Peyer's patch (tissue), 4 donors: ENCODE results near the gene TPGS1. TPM values are rescaled to one million over a fixed set of nuclear protein-coding genes. Genes with fewer than 3 reads are reported as not detected.

ENCODE experiments used
- DNase-seq, 3 donors: peaks; one replicate each; pipeline ENCODE4 v3.0.0-alpha.2; 2017 to 2019
- H3K27ac ChIP-seq, 4 donors: fragments of 200-600 bp; sonication (generic); one replicate each; pipeline ENCODE4 v1.5.1; 2016 to 2019
- H3K27me3 ChIP-seq, 2 donors: fragments of 200-600 bp; sonication (generic); one replicate each; pipeline ENCODE4 v1.5.1; 2019
- H3K36me3 ChIP-seq, 3 donors: fragments of 200-600 bp; sonication (generic); one replicate each; pipeline ENCODE4 v1.5.1; 2016 to 2019
- H3K4me1 ChIP-seq, 4 donors: fragments of 200-600 bp; sonication (generic); one replicate each; pipeline ENCODE4 v1.5.1; 2016 to 2019
- H3K4me3 ChIP-seq, 4 donors: fragments of 200-600 bp; sonication (generic); 1 replicate in 3 of 4; 2 replicates in 1 of 4; pipeline ENCODE4 v1.5.1; 2016 to 2019; ENCODE audit warnings: mild to moderate bottlenecking in 1 of 4
- H3K9me3 ChIP-seq, 4 donors: fragments of 200-600 bp; sonication (generic); one replicate each; pipeline ENCODE4 v1.5.1; 2016 to 2019; ENCODE audit warnings: mild to moderate bottlenecking in 1 of 4
- CTCF ChIP-seq, 6 experiments: fragments of 450-650 bp in 4 of 6; fragments of 200-600 bp in 2 of 6; sonication (generic) in 1 of 6; IDR thresholded peaks; one replicate each; pipeline ENCODE4 v1.5.1; 2017 to 2019; ENCODE audit warnings: antibody characterized with exemption in 6 of 6, mild to moderate bottlenecking in 3 of 6, moderate library complexity in 1 of 6
- POLR2A ChIP-seq, 2 donors: fragments of 450-650 bp; IDR thresholded peaks; one replicate each; pipeline ENCODE4 v1.5.1; 2017; ENCODE audit warnings: antibody characterized with exemption in 2 of 2, mild to moderate bottlenecking in 2 of 2, moderate library complexity in 2 of 2
- total RNA-seq, 4 donors: library from RNA; depleted of rRNA; stranded (reverse); fragments of >200 nt; gene quantifications; one replicate each; pipeline ENCODE4 v1.1.0, GENCODE V29; 2016

TPGS1 gene
- total RNA-seq, 4 donors from 2014 or later, result 11.6 to 35.7 (median 24.2) TPM

GRCh38 chr19:492091-492531, 15.2 kb upstream of the TPGS1 start:
- TF ChIP-seq POLR2A (IDR thresholded peaks at IDR 0.05) (no peak), CTCF (IDR thresholded peaks at IDR 0.05) (no peak)
- H3K4me3 ChIP-seq, result no peak overlapping the region
- H3K36me3 ChIP-seq, result no peaks in the 10 kb centered on the region
- H3K27me3 ChIP-seq, result peaks cover 3 to 6% of the 10 kb centered on the region in 2 donors
- DNase-seq, result no peak
- peaks cover 0 to 26% (median 5%) of the 10 kb centered on the region in 4 donors for H3K4me1 ChIP-seq
- H3K9me3 ChIP-seq, result peaks cover 0 to 4% (median 0%) of the 10 kb centered on the region in 4 donors
- H3K27ac ChIP-seq, result peak overlapping the region in 1 of 4 donors; percentile 9

GRCh38 chr19:493391-494170, 13.7 kb upstream of the TPGS1 start:
- no peak for TF ChIP-seq CTCF (IDR thresholded peaks at IDR 0.05)
- TF ChIP-seq POLR2A (IDR thresholded peaks at IDR 0.05), result no peak
- Histone ChIP-seq H3K36me3 (no peaks in the 10 kb centered on the region), H3K27ac (no peak overlapping the region), H3K9me3 (peaks cover 0 to 3% (median 0%) of the 10 kb centered on the region in 4 donors), H3K4me3 (no peak overlapping the region), H3K27me3 (peaks cover 3 to 20% of the 10 kb centered on the region in 2 donors), H3K4me1 (peaks cover 0 to 28% (median 9%) of the 10 kb centered on the region in 4 donors)
- no peak for DNase-seq

GRCh38 chr19:494171-495080, 12.9 kb upstream of the TPGS1 start:
- Histone ChIP-seq H3K4me3 (no peak overlapping the region), H3K36me3 (no peaks in the 10 kb centered on the region), H3K27ac (no peak overlapping the region), H3K9me3 (no peaks in the 10 kb centered on the region), H3K27me3 (peaks cover 3 to 24% of the 10 kb centered on the region in 2 donors), H3K4me1 (peaks cover 0 to 25% (median 8%) of the 10 kb centered on the region in 4 donors)
- DNase-seq, result no peak
- TF ChIP-seq POLR2A (IDR thresholded peaks at IDR 0.05) (no peak), CTCF (IDR thresholded peaks at IDR 0.05) (no peak)

- Histone ChIP-seq H3K4me1 (peaks cover 0 to 19% (median 4%) of the 10 kb centered on the region in 4 donors), H3K9me3 (no peaks in the 10 kb centered on the region), H3K36me3 (no peaks in the 10 kb centered on the region), H3K27me3 (peaks cover 3 to 24% of the 10 kb centered on the region in 2 donors), H3K27ac (no peak overlapping the region), H3K4me3 (no peak overlapping the region)
- no peak for TF ChIP-seq POLR2A (IDR thresholded peaks at IDR 0.05)
- TF ChIP-seq CTCF (IDR thresholded peaks at IDR 0.05), result no peak
- no peak for DNase-seq
Observed at GRCh38 chr19:495081-495401, 12.3 kb upstream of the TPGS1 start.

- Histone ChIP-seq H3K4me3 (no peak overlapping the region), H3K27ac (no peak overlapping the region), H3K9me3 (no peaks in the 10 kb centered on the region), H3K36me3 (no peaks in the 10 kb centered on the region), H3K4me1 (peaks cover 0 to 17% (median 4%) of the 10 kb centered on the region in 4 donors), H3K27me3 (peaks cover 3 to 24% of the 10 kb centered on the region in 2 donors)
- TF ChIP-seq POLR2A (IDR thresholded peaks at IDR 0.05) (no peak), CTCF (IDR thresholded peaks at IDR 0.05) (peak; percentile 16 to 68 (median 63))
- DNase-seq, result peak in 1 of 3 donors; percentile 67
Observed at GRCh38 chr19:495402-496111, 11.7 kb upstream of the TPGS1 start.
